Tibial nerve (tissue), 4 donors: ENCODE measurements around the gene AREG. TPM values are rescaled to one million over a fixed set of nuclear protein-coding genes. Genes with fewer than 3 reads are reported as not detected.

Experiments
- DNase-seq, 2 donors: peaks; one replicate each; pipeline ENCODE4 v3.0.0-alpha.2; 2019; ENCODE audit warnings: low spot score in 2 of 2
- H3K27ac ChIP-seq, 4 donors: fragments of 200-600 bp; sonication (generic) in 3 of 4; one replicate each; pipeline ENCODE4 v1.5.1; 2017 to 2019; ENCODE audit warnings: mild to moderate bottlenecking in 1 of 4
- H3K27me3 ChIP-seq, 2 donors: fragments of 200-600 bp; sonication (generic) in 1 of 2; one replicate each; pipeline versions ENCODE4 v1.5.1 to v1.6.0; 2017 to 2019
- H3K36me3 ChIP-seq, 3 donors: fragments of 200-600 bp; sonication (generic); one replicate each; pipeline ENCODE4 v1.5.1; 2018 to 2019
- H3K4me1 ChIP-seq, 4 donors: fragments of 200-600 bp; sonication (generic) in 3 of 4; one replicate each; pipeline ENCODE4 v1.5.1; 2017 to 2019
- H3K4me3 ChIP-seq, 4 donors: fragments of 200-600 bp; sonication (generic) in 3 of 4; one replicate each; pipeline ENCODE4 v1.5.1; 2017 to 2019; ENCODE audit warnings: mild to moderate bottlenecking in 1 of 4, moderate library complexity in 1 of 4
- H3K9me3 ChIP-seq, 4 donors: fragments of 200-600 bp; sonication (generic) in 3 of 4; one replicate each; pipeline ENCODE4 v1.5.1; 2017 to 2019
- EP300 ChIP-seq, 2 donors: sonication (generic); formaldehyde crosslinking; IDR thresholded peaks; one replicate each; pipeline ENCODE4 v1.6.1; 2017; ENCODE audit warnings: antibody characterized with exemption in 2 of 2, mild to moderate bottlenecking in 1 of 2
- POLR2A ChIP-seq, 2 donors: fragments of 450-650 bp; IDR thresholded peaks; one replicate each; pipeline ENCODE4 v1.6.1; 2017; ENCODE audit warnings: antibody characterized with exemption in 2 of 2, mild to moderate bottlenecking in 2 of 2, moderate library complexity in 2 of 2
- WGBS, 2 donors: methylation state at CpG; one replicate each; pipeline ENCODE4 v1.1.5; 2018; 5-methylcytosine and 5-hydroxymethylcytosine counted together
- total RNA-seq, 4 donors: library from RNA; depleted of rRNA; stranded (reverse); fragments of >200 nt; gene quantifications; one replicate each; pipeline ENCODE4 v1.1.0, GENCODE V29; 2016
- TF ChIP-seq, protein P1 (sequence below), 5 experiments: fragments of 200-600 bp in 3 of 5; fragments of 450-650 bp in 2 of 5; sonication (generic) in 3 of 5; IDR thresholded peaks; one replicate each; pipeline ENCODE4 v1.5.1; 2016 to 2019; ENCODE audit warnings: antibody characterized with exemption in 5 of 5, mild to moderate bottlenecking in 3 of 5, moderate library complexity in 2 of 5

The AREG gene
- total RNA-seq, 4 donors from 2014 or later, result 4.0 to 12.9 (median 7.2) TPM

DNA sequence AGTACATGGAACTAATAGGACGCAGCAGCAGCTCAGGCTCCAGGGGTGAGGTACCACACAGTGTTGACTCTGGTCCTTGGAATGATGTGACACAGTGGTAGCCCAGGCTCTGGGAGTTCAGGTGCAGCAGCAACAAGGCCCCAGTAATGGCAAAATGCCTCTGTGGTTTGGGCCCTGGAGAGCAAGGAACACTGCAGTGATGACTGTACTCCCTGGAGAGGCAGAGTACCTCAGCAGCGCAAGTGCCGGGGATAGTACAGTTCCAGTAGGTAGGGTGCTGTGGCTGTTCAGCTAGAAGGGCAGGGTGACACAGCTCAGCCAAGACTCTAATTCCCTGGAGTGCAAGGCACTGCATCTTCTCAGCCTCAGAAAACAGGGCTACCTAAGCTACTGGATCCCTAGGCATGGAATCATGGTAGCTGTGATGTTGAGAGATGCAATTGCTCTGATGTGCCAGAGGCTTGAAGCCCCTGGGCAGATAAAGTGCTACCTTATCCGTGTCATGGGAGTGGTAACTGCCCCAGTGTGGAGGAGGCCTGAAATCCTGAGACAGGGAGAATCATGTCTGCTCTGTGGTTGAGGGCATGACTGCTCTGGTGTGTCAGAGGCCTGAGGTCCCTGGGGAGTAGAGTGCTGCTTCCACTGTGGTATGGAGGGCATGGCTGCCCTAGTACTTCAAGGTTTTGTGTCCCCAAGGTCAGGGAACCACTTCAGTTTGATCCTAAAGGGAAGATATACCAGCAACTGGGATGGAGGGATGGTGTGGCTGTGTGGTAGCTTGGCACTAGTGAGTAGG, 55.2 kb downstream of the AREG start:
- TF ChIP-seq POLR2A (IDR thresholded peaks at IDR 0.05), result no peak
- TF ChIP-seq EP300 (IDR thresholded peaks at IDR 0.05), result no peak
- TF ChIP-seq, protein P1, sequence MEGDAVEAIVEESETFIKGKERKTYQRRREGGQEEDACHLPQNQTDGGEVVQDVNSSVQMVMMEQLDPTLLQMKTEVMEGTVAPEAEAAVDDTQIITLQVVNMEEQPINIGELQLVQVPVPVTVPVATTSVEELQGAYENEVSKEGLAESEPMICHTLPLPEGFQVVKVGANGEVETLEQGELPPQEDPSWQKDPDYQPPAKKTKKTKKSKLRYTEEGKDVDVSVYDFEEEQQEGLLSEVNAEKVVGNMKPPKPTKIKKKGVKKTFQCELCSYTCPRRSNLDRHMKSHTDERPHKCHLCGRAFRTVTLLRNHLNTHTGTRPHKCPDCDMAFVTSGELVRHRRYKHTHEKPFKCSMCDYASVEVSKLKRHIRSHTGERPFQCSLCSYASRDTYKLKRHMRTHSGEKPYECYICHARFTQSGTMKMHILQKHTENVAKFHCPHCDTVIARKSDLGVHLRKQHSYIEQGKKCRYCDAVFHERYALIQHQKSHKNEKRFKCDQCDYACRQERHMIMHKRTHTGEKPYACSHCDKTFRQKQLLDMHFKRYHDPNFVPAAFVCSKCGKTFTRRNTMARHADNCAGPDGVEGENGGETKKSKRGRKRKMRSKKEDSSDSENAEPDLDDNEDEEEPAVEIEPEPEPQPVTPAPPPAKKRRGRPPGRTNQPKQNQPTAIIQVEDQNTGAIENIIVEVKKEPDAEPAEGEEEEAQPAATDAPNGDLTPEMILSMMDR (IDR thresholded peaks at IDR 0.05), result no peak
- Histone ChIP-seq H3K4me1 (no peaks in the 10 kb centered on the region), H3K27ac (no peak overlapping the region), H3K36me3 (no peaks in the 10 kb centered on the region), H3K27me3 (no peaks in the 10 kb centered on the region), H3K9me3 (peaks cover 0 to 16% (median 0%) of the 10 kb centered on the region in 4 donors), H3K4me3 (no peak overlapping the region)
- DNase-seq, result no peak
- 98 to 100% methylated on average over 3 to 4 of the region's 4 CpGs for WGBS, 2 donors

DNA sequence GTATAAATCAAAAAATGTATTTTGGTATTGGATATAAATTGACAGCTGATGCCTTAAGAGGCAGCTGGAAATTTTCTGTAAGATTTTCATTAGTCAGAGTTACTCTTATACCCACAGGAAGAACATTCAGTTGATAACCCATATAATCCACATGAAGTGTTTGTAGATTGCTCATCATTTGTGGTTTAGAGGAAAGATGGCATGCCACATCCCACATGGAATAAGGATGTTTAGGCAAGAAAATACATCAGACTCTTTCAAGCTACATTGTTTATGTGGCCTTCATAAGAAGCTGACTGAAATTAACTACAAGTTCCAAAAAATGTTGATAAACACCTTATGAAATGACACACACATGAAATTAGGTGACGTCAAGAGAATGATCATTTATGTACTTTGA, 56.6 kb downstream of the AREG start:
- no peak for DNase-seq
- Histone ChIP-seq H3K4me1 (no peaks in the 10 kb centered on the region), H3K27ac (no peak overlapping the region), H3K36me3 (no peaks in the 10 kb centered on the region), H3K4me3 (no peak overlapping the region), H3K9me3 (peaks cover 0 to 16% (median 0%) of the 10 kb centered on the region in 4 donors), H3K27me3 (no peaks in the 10 kb centered on the region)
- WGBS, 2 donors, result 95 to 98% methylated on average over 1 of the region's 1 CpG
- TF ChIP-seq, protein P1 (IDR thresholded peaks at IDR 0.05), result no peak
- no peak for TF ChIP-seq EP300 (IDR thresholded peaks at IDR 0.05)
- TF ChIP-seq POLR2A (IDR thresholded peaks at IDR 0.05), result no peak

DNA sequence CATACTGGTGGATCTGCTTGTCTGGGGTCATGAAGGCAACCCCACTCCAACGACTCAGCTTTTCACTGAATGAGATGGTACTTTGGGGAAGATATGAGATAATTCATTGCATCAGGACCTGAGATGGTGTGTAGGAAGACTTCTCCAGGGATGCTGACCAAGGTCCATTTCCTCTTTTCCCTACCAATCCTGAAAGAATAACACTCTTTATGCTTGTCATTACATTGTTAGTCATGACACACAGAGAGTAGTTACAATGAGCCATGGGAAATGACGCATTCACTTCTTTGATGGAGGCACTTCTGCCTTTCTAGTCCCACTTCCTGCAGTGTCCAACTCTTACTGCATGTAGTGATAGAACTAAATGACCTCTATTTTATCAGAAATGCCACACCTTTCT, 58.6 kb downstream of the AREG start:
- Histone ChIP-seq H3K4me3 (no peak overlapping the region), H3K36me3 (no peaks in the 10 kb centered on the region), H3K9me3 (peaks cover 0 to 14% (median 0%) of the 10 kb centered on the region in 4 donors), H3K27me3 (no peaks in the 10 kb centered on the region), H3K27ac (no peak overlapping the region), H3K4me1 (no peaks in the 10 kb centered on the region)
- DNase-seq, result no peak
- TF ChIP-seq POLR2A (IDR thresholded peaks at IDR 0.05) (no peak), EP300 (IDR thresholded peaks at IDR 0.05) (no peak)
- TF ChIP-seq, protein P1 (IDR thresholded peaks at IDR 0.05), result no peak
- WGBS, 2 donors, result 65 to 77% methylated on average over 2 of the region's 2 CpGs

DNA sequence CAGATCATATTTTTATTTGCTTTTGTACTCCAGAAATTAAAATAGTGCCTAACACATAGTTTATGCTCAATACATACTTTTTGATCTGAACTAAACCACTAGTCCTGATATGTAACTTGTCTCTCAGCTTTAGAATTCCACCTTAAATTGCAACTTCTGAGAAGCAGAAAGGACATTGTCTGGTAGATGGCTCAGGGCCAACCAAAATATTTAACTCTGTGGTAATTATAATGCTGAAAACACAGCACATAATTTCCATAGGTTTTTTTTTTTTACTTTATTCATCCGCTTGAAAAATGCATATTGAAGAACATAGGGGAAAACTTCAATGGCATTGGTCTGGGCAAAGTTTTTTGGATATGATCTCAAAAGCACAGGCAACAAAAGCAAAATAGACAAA, 59.3 kb downstream of the AREG start:
- 2 to 21% methylated on average over 1 of the region's 1 CpG for WGBS, 2 donors
- Histone ChIP-seq H3K27ac (no peak overlapping the region), H3K4me1 (no peaks in the 10 kb centered on the region), H3K9me3 (peaks cover 0 to 12% (median 0%) of the 10 kb centered on the region in 4 donors), H3K27me3 (no peaks in the 10 kb centered on the region), H3K4me3 (no peak overlapping the region), H3K36me3 (no peaks in the 10 kb centered on the region)
- no peak for DNase-seq
- TF ChIP-seq, protein P1 (IDR thresholded peaks at IDR 0.05), result no peak
- TF ChIP-seq POLR2A (IDR thresholded peaks at IDR 0.05) (no peak), EP300 (IDR thresholded peaks at IDR 0.05) (no peak)

Other genes starting within 250 kb of the AREG start
- under 1 TPM in 1 of 4 donors, not detected in 3; 0.78 TPM for gene EPGN, start 136.7 kb upstream of the AREG start, total RNA-seq
- under 1 TPM in 2 of 4 donors, not detected in 2; 0.20 to 0.21 TPM for gene EREG, start 80.0 kb upstream of the AREG start, total RNA-seq